Tibial nerve (tissue), 4 donors: Measurements from ENCODE around the gene GRXCR2. TPM values are rescaled to one million over a fixed set of nuclear protein-coding genes. Genes with fewer than 3 reads are reported as not detected.
"Not testable (repeated sequence)": the region's sequence is repeated elsewhere in the genome, so short reads cannot be mapped to it uniquely, and the experiment has no call there.

Source experiments
- DNase-seq, 2 donors: peaks; one replicate each; pipeline ENCODE4 v3.0.0-alpha.2; 2019; ENCODE audit warnings: low spot score in 2 of 2
- H3K27ac ChIP-seq, 4 donors: fragments of 200-600 bp; sonication (generic) in 3 of 4; one replicate each; pipeline ENCODE4 v1.5.1; 2017 to 2019; ENCODE audit warnings: mild to moderate bottlenecking in 1 of 4
- H3K27me3 ChIP-seq, 2 donors: fragments of 200-600 bp; sonication (generic) in 1 of 2; one replicate each; pipeline versions ENCODE4 v1.5.1 to v1.6.0; 2017 to 2019
- H3K36me3 ChIP-seq, 3 donors: fragments of 200-600 bp; sonication (generic); one replicate each; pipeline ENCODE4 v1.5.1; 2018 to 2019
- H3K4me1 ChIP-seq, 4 donors: fragments of 200-600 bp; sonication (generic) in 3 of 4; one replicate each; pipeline ENCODE4 v1.5.1; 2017 to 2019
- H3K4me3 ChIP-seq, 4 donors: fragments of 200-600 bp; sonication (generic) in 3 of 4; one replicate each; pipeline ENCODE4 v1.5.1; 2017 to 2019; ENCODE audit warnings: mild to moderate bottlenecking in 1 of 4, moderate library complexity in 1 of 4
- H3K9me3 ChIP-seq, 4 donors: fragments of 200-600 bp; sonication (generic) in 3 of 4; one replicate each; pipeline ENCODE4 v1.5.1; 2017 to 2019
- CTCF ChIP-seq, 5 experiments: fragments of 200-600 bp in 3 of 5; fragments of 450-650 bp in 2 of 5; sonication (generic) in 3 of 5; IDR thresholded peaks; one replicate each; pipeline ENCODE4 v1.5.1; 2016 to 2019; ENCODE audit warnings: antibody characterized with exemption in 5 of 5, mild to moderate bottlenecking in 3 of 5, moderate library complexity in 2 of 5
- EP300 ChIP-seq, 2 donors: sonication (generic); formaldehyde crosslinking; IDR thresholded peaks; one replicate each; pipeline ENCODE4 v1.6.1; 2017; ENCODE audit warnings: antibody characterized with exemption in 2 of 2, mild to moderate bottlenecking in 1 of 2
- POLR2A ChIP-seq, 2 donors: fragments of 450-650 bp; IDR thresholded peaks; one replicate each; pipeline ENCODE4 v1.6.1; 2017; ENCODE audit warnings: antibody characterized with exemption in 2 of 2, mild to moderate bottlenecking in 2 of 2, moderate library complexity in 2 of 2
- WGBS, 2 donors: methylation state at CpG; one replicate each; pipeline ENCODE4 v1.1.5; 2018; 5-methylcytosine and 5-hydroxymethylcytosine counted together
- total RNA-seq, 4 donors: library from RNA; depleted of rRNA; stranded (reverse); fragments of >200 nt; gene quantifications; one replicate each; pipeline ENCODE4 v1.1.0, GENCODE V29; 2016

Gene GRXCR2
- total RNA-seq, 4 donors from 2014 or later, result not detected

- no peaks in the 10 kb centered on the region for H3K27me3 ChIP-seq
- TF ChIP-seq CTCF (IDR thresholded peaks at IDR 0.05) (no peak), POLR2A (IDR thresholded peaks at IDR 0.05) (no peak), EP300 (IDR thresholded peaks at IDR 0.05) (no peak)
Measured at GRCh38 chr5:145838276-145838675, 34.5 kb downstream of the GRXCR2 start.

GRCh38 chr5:145836241-145836640 is 36.6 kb downstream of the GRXCR2 start:
- not testable (repeated sequence) for DNase-seq, H3K4me3 ChIP-seq, H3K36me3 ChIP-seq, H3K27me3 ChIP-seq, H3K9me3 ChIP-seq
- peak overlapping the region in 1 of 4 donors; percentile 78 for H3K27ac ChIP-seq
- 95 to 98% methylated on average over 13 of the region's 13 CpGs for WGBS, 2 donors
- peaks cover 0 to 25% (median 7%) of the 10 kb centered on the region in 4 donors for H3K4me1 ChIP-seq

More at GRCh38 chr5:145838276-145838675, 34.5 kb downstream of the GRXCR2 start:
- no peak overlapping the region for H3K27ac ChIP-seq
- peaks cover 0 to 22% (median 7%) of the 10 kb centered on the region in 4 donors for H3K4me1 ChIP-seq
- no peaks in the 10 kb centered on the region for H3K9me3 ChIP-seq
- WGBS, 2 donors, result 67% methylated on average over 6 of the region's 6 CpGs
- H3K36me3 ChIP-seq, result no peaks in the 10 kb centered on the region
- no peak for DNase-seq
- no peak overlapping the region for H3K4me3 ChIP-seq

GRCh38 chr5:145835848-145836239 is 37.0 kb downstream of the GRXCR2 start:
- peak overlapping the region; percentile 42 to 78 (median 70) for H3K4me3 ChIP-seq
- DNase-seq, result no peak
- H3K4me1 ChIP-seq, result peaks cover 0 to 29% (median 7%) of the 10 kb centered on the region in 4 donors
- WGBS, 2 donors, result 49 to 53% methylated on average over 18 of the region's 18 CpGs
- H3K36me3 ChIP-seq, result no peaks in the 10 kb centered on the region
- H3K27me3 ChIP-seq, result no peaks in the 10 kb centered on the region
- peak overlapping the region in 3 of 4 donors; percentile 78 to 80 (median 79) for H3K27ac ChIP-seq
- H3K9me3 ChIP-seq, result no peaks in the 10 kb centered on the region
- no peak for TF ChIP-seq EP300 (IDR thresholded peaks at IDR 0.05)
- no peak for TF ChIP-seq CTCF (IDR thresholded peaks at IDR 0.05)
- no peak for TF ChIP-seq POLR2A (IDR thresholded peaks at IDR 0.05)

- Histone ChIP-seq H3K4me3 (peak within 1 kb of the TSS; percentile 42 to 78 (median 70)), H3K27ac (peak within 1 kb of the TSS in 3 of 4 donors; percentile 78 to 80 (median 79)), H3K27me3 (no peaks in the 10 kb centered on the region), H3K36me3 (no peaks in the 10 kb centered on the region), H3K4me1 (peaks cover 0 to 36% (median 7%) of the 10 kb centered on the region in 4 donors), H3K9me3 (no peaks in the 10 kb centered on the region)
- TF ChIP-seq EP300 (IDR thresholded peaks at IDR 0.05), result peak in 1 of 2 donors; percentile 76
- TF ChIP-seq POLR2A (IDR thresholded peaks at IDR 0.05), result peak; percentile 30 to 44
- peak in 1 of 5 experiments; percentile 27 for TF ChIP-seq CTCF (IDR thresholded peaks at IDR 0.05)
- DNase-seq, result peak; percentile 72 to 76
- WGBS, 2 donors, result 1 to 2% methylated on average over 24 to 70 of the region's 71 CpGs
Measured at GRCh38 chr5:145834917-145835847, 37.6 kb downstream of the GRXCR2 start, which contains the start of gene PRELID2. PRELID2 (minus strand) TSS chr5:145835342; CDS start chr5:145835251, 91 bp downstream.

- DNase-seq, result no peak
- H3K27ac ChIP-seq, result peak overlapping the region in 3 of 4 donors; percentile 78 to 80 (median 79)
- WGBS, 2 donors, result 15 to 20% methylated on average over 10 of the region's 10 CpGs
- no peaks in the 10 kb centered on the region for H3K27me3 ChIP-seq
- H3K4me1 ChIP-seq, result peaks cover 0 to 42% (median 7%) of the 10 kb centered on the region in 4 donors
- TF ChIP-seq POLR2A (IDR thresholded peaks at IDR 0.05) (no peak), CTCF (IDR thresholded peaks at IDR 0.05) (no peak), EP300 (IDR thresholded peaks at IDR 0.05) (no peak)
- no peaks in the 10 kb centered on the region for H3K36me3 ChIP-seq
- no peaks in the 10 kb centered on the region for H3K9me3 ChIP-seq
- H3K4me3 ChIP-seq, result peak overlapping the region; percentile 42 to 78 (median 70)
Measured at GRCh38 chr5:145834554-145834916, 38.3 kb downstream of the GRXCR2 start.
